Psoas muscle (tissue), 8 donors: ENCODE results near the gene PBX1. TPM values are rescaled to one million over a fixed set of nuclear protein-coding genes. Genes with fewer than 3 reads are reported as not detected.

ENCODE experiments used
- ATAC-seq, 4 donors: fragments of 200-7000 bp; cut with Tn5 transposase; one replicate each; pipeline ENCODE4 v1.9.1; 2020; ENCODE audit warnings: moderate library complexity in 3 of 4, mild to moderate bottlenecking in 2 of 4
- DNase-seq, 2 donors: peaks; one replicate each; pipeline ENCODE4 v3.0.0-alpha.2; 2020
- H3K27ac ChIP-seq: fragments of 200-600 bp; one replicate; pipeline ENCODE4 v1.8.0; 2022
- H3K27me3 ChIP-seq, 3 donors: fragments of 200-600 bp in 1 of 3; one replicate each; pipeline versions ENCODE4 v1.6.1 to v1.8.0; 2013 to 2022; ENCODE audit warnings: low read length in 2 of 3, mild to moderate bottlenecking in 2 of 3, moderate library complexity in 1 of 3; ENCODE audit not compliant: insufficient read depth in 3 of 3
- H3K36me3 ChIP-seq, 2 donors: fragments of 200-600 bp in 1 of 2; one replicate each; pipeline versions ENCODE4 v1.6.1 to v1.8.0; 2013 to 2022; ENCODE audit warnings: low read depth in 1 of 2, mild to moderate bottlenecking in 1 of 2, moderate library complexity in 1 of 2; ENCODE audit not compliant: insufficient read depth in 1 of 2
- H3K4me1 ChIP-seq: fragments of 200-600 bp; one replicate; pipeline ENCODE4 v1.8.0; 2022
- H3K4me3 ChIP-seq: fragments of 200-600 bp; one replicate; pipeline ENCODE4 v1.8.0; 2022; ENCODE audit warnings: mild to moderate bottlenecking
- H3K9me3 ChIP-seq: fragments of 200-600 bp; one replicate; pipeline ENCODE4 v1.8.0; 2022
- WGBS, 3 donors: extraction: QIAGEN DNeasy Blood & Tissue Kit; methylation state at CpG; one replicate each; pipeline versions ENCODE4 v1.1.6 to v1.1.7; 2013; 5-methylcytosine and 5-hydroxymethylcytosine counted together
- intact Hi-C, 2 donors: fragments of 100-400 bp; cut with DNase I; formaldehyde crosslinking; loops; one replicate each; pipeline versions ENCODE4 v1.11.0 to v1.14.2; 2022
- polyA plus RNA-seq, 3 donors: library from polyadenylated mRNA; stranded (reverse); fragments of 200-250 nt; gene quantifications; one replicate each; pipeline ENCODE4 v1.2.3, GENCODE V29; 2013
- total RNA-seq, 4 donors: library from RNA; stranded (reverse); fragmentation: NEBNext Ultra II Directional in 2 of 4; extraction: Animal tissue kit (Norgen Biotek cat#: 25700) in 2 of 4; gene quantifications; one replicate each; pipeline versions ENCODE4 v1.2.1 to v1.2.4, GENCODE V29; 2021 to 2023
- TF ChIP-seq, protein P1 (sequence below): fragments of 200-600 bp; IDR thresholded peaks from one replicate; pipeline ENCODE4 v1.8.0; 2022; ENCODE audit warnings: antibody characterized with exemption
- donor health status: healthy with polysubstance abuse.
- donor health status: DM: no; HTN: no; CAD: no; lungs with moderate emphysema.
- donor health status: Bipolar disorder and iron deficiency.
- donor health status: healthy.
- donor health status: DM: yes; HTN: yes; CAD: no.
- donor health status: DM: no; HTN: no; CAD: no.
- donor health status: DM: no; HTN: no; CAD: no.
- donor health status: DM: yes; HTN: yes; CAD: no.

The PBX1 gene
- total and polyA plus RNA-seq, 7 donors: 10.6 to 69.9 (median 59.3) TPM

DNA sequence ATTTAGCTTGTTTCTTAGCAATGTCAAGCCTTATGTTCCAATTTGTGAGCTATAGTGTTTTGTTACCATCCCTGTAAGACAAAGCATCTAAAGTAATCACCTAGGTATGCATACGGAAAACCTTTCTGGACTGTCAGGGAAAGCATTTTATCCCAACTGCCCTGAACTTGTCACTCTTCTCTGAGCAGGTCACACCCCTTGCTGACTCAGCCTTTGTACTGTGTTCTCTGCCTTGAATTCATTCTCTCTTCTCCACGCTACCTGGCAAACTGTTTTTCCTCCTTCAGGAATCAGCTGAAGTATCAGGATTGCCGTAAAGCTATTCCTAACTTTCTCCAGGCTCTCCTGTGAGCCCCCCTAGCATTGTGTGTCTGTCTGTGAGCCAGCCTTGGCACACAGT lies 54.2 kb downstream of the PBX1 start:
- Histone ChIP-seq H3K27ac (peak overlapping the region; percentile 77), H3K36me3 (no peaks in the 10 kb centered on the region), H3K4me3 (peak overlapping the region; percentile 6), H3K4me1 (peaks cover 52% of the 10 kb centered on the region), H3K27me3 (no peaks in the 10 kb centered on the region), H3K9me3 (no peaks in the 10 kb centered on the region)
- TF ChIP-seq, protein P1, sequence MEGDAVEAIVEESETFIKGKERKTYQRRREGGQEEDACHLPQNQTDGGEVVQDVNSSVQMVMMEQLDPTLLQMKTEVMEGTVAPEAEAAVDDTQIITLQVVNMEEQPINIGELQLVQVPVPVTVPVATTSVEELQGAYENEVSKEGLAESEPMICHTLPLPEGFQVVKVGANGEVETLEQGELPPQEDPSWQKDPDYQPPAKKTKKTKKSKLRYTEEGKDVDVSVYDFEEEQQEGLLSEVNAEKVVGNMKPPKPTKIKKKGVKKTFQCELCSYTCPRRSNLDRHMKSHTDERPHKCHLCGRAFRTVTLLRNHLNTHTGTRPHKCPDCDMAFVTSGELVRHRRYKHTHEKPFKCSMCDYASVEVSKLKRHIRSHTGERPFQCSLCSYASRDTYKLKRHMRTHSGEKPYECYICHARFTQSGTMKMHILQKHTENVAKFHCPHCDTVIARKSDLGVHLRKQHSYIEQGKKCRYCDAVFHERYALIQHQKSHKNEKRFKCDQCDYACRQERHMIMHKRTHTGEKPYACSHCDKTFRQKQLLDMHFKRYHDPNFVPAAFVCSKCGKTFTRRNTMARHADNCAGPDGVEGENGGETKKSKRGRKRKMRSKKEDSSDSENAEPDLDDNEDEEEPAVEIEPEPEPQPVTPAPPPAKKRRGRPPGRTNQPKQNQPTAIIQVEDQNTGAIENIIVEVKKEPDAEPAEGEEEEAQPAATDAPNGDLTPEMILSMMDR: no peak
- no peak for DNase-seq
- intact Hi-C loops: no loop called here
- 36 to 67% (median 47%) methylated on average over 3 of the region's 3 CpGs for WGBS, 3 donors
- peak; percentile 36 to 63 (median 52) for ATAC-seq

DNA sequence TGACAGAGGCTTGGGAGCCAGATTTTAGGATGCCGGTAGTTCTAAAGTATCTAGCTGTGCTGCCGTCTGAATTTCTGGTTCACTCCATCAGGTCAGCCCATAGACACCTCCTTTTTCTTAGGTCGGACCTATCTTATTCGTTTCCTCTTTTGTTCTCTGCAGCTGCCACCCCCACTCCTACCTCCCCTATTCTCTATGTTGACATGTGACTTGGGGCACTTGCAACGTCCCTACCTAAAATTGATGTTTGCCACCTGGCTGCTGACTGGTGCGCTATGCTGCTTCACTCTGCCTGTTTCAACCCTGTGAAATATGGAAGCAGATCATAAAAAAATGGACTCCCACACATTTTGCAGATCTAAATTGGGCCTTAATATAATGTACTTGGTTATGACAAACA lies 55.3 kb downstream of the PBX1 start:
- peaks cover 58% of the 10 kb centered on the region for H3K4me1 ChIP-seq
- WGBS, 3 donors: 66 to 81% (median 66%) methylated on average over 6 of the region's 6 CpGs
- DNase-seq: no peak
- TF ChIP-seq, protein P1: no peak
- no peak for ATAC-seq
- no peaks in the 10 kb centered on the region for H3K36me3 ChIP-seq
- no peaks in the 10 kb centered on the region for H3K27me3 ChIP-seq
- no peaks in the 10 kb centered on the region for H3K9me3 ChIP-seq
- intact Hi-C loops: no loop called here
- no peak overlapping the region for H3K27ac ChIP-seq
- H3K4me3 ChIP-seq: no peak overlapping the region

DNA sequence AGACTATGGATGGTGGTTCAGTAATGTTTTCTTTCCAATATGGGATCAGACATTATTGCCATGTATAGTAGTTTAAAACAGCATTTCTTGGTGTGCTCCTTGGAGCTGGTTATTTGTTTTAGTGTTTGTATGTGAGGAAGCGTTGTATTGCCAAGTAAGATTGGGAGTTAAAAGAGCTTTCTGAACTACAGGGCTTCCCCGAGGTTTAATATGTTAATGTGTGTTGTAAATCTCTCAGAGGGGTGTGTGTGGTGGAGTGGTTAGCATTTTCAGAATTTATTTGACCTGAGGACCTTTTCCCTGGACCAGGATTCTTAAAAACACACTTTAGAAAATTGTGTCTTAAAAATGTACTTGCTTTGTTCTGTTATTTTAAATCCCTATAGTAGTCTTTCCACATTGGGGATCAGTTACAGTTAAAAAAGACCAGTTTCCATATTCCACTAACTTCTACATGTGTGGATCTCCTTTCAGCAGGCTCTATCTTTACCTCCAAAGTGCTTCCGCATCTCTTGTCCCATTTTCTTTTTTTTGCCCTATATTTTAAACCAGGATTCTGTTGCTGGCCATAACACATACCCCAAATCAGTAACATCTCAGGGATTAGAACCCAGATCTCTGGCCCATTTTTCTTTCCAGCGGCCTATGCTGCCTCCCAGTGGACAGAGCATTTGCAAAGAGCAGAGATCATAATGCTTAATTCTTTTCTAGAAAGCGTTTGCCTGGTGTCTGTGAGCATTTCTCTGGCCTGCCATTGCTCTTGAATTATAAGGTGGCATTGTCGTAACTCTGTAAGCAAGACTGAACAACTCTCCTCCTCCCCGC lies 58.6 kb downstream of the PBX1 start:
- no peak overlapping the region for H3K4me3 ChIP-seq
- no peaks in the 10 kb centered on the region for H3K27me3 ChIP-seq
- TF ChIP-seq, protein P1: peak; percentile 42
- H3K4me1 ChIP-seq: peaks cover 65% of the 10 kb centered on the region
- H3K36me3 ChIP-seq: no peaks in the 10 kb centered on the region
- 70 to 78% (median 76%) methylated on average over 7 of the region's 7 CpGs for WGBS, 3 donors
- ATAC-seq: no peak
- no peak overlapping the region for H3K27ac ChIP-seq
- intact Hi-C loops: loop anchor here (5.0 kb wide), 2 partner anchors 55 to 530 kb away; no protein-coding TSS in a partner anchor
- no peak for DNase-seq
- no peaks in the 10 kb centered on the region for H3K9me3 ChIP-seq

DNA sequence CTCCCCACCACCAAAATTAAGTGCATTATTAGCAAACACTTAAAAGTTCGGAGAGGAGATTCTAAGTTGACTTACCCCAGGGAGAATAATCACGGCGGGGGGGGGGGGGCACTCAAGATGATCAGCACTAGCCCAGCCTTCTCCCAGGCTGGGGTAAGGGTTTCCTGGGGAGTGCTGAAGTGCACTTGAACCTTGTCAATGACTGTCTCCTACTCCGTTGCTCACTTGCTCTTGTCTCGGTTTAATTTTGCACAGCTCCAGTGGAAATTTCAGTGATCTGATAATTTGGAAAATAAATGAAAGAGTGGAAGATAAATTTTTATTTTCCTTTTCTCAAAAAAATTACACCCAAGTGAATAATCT lies 59.2 kb downstream of the PBX1 start:
- 66 to 80% (median 68%) methylated on average over 4 to 5 of the region's 5 CpGs for WGBS, 3 donors
- H3K4me1 ChIP-seq: peaks cover 65% of the 10 kb centered on the region
- no peak overlapping the region for H3K27ac ChIP-seq

More for the DNA sequence above, 59.2 kb downstream of the PBX1 start:
- H3K4me3 ChIP-seq: no peak overlapping the region
- DNase-seq (no peak), ATAC-seq (no peak)
- TF ChIP-seq, protein P1: no peak
- H3K27me3 ChIP-seq: no peaks in the 10 kb centered on the region
- no peaks in the 10 kb centered on the region for H3K36me3 ChIP-seq
- H3K9me3 ChIP-seq: no peaks in the 10 kb centered on the region
- intact Hi-C loops: loop anchor here (5.0 kb wide), 2 partner anchors 56 to 531 kb away; no protein-coding TSS in a partner anchor
